Measurements from ENCODE around the gene FBN1. TPM values are rescaled to one million over a fixed set of nuclear protein-coding genes. Genes with fewer than 3 reads are reported as not detected.

Gene FBN1
- total RNA-seq, 1 donor from 2014 or later = 808 TPM

GRCh38 chr15:48396020-48396419 is 249.5 kb downstream of the FBN1 start:
- DNase-seq (ENCODE audit: low read depth) = no peak

GRCh38 chr15:48395521-48396011 is 249.9 kb downstream of the FBN1 start:
- DNase-seq (ENCODE audit: low read depth) = no peak

GRCh38 chr15:48394970-48395369 is 250.5 kb downstream of the FBN1 start:
- no peak for DNase-seq (ENCODE audit: low read depth)

- DNase-seq (ENCODE audit: low read depth) = no peak
Measured at GRCh38 chr15:48393645-48394506, 251.6 kb downstream of the FBN1 start.

- no peak for DNase-seq (ENCODE audit: low read depth)
Measured at GRCh38 chr15:48392356-48392755, 253.2 kb downstream of the FBN1 start.

GRCh38 chr15:48391950-48392349 is 253.6 kb downstream of the FBN1 start:
- DNase-seq (ENCODE audit: low read depth) = no peak

- DNase-seq (ENCODE audit: low read depth) = no peak
Measured at GRCh38 chr15:48389691-48390143, 255.8 kb downstream of the FBN1 start.

- no peak for DNase-seq (ENCODE audit: low read depth)
Measured at GRCh38 chr15:48388910-48389309, 256.6 kb downstream of the FBN1 start.

GRCh38 chr15:48388016-48388851 is 257.3 kb downstream of the FBN1 start:
- no peak for DNase-seq (ENCODE audit: low read depth)

- peak; percentile 74 for DNase-seq (ENCODE audit: low read depth)
Measured at GRCh38 chr15:48385031-48385830, 260.3 kb downstream of the FBN1 start.

GRCh38 chr15:48384616-48385015 is 260.9 kb downstream of the FBN1 start:
- DNase-seq (ENCODE audit: low read depth) = peak; percentile 60

- DNase-seq (ENCODE audit: low read depth) = no peak
Measured at GRCh38 chr15:48383031-48383430, 262.5 kb downstream of the FBN1 start.

GRCh38 chr15:48381861-48382260 is 263.6 kb downstream of the FBN1 start:
- no peak for DNase-seq (ENCODE audit: low read depth)

- DNase-seq (ENCODE audit: low read depth) = no peak
Measured at GRCh38 chr15:48380198-48380597, 265.3 kb downstream of the FBN1 start.

GRCh38 chr15:48375767-48376166 is 269.7 kb downstream of the FBN1 start:
- DNase-seq (ENCODE audit: low read depth) = no peak

GRCh38 chr15:48374472-48374871 is 271.0 kb downstream of the FBN1 start:
- no peak for DNase-seq (ENCODE audit: low read depth)

GRCh38 chr15:48373821-48374451 is 271.6 kb downstream of the FBN1 start:
- DNase-seq (ENCODE audit: low read depth) = peak; percentile 86

GRCh38 chr15:48371961-48372360 is 273.5 kb downstream of the FBN1 start:
- DNase-seq (ENCODE audit: low read depth) = no peak

GRCh38 chr15:48371550-48371949 is 274.0 kb downstream of the FBN1 start:
- DNase-seq (ENCODE audit: low read depth) = no peak

GRCh38 chr15:48370460-48370859 is 275.0 kb downstream of the FBN1 start:
- peak; percentile 74 for DNase-seq (ENCODE audit: low read depth)

- DNase-seq (ENCODE audit: low read depth) = peak; percentile 47
Measured at GRCh38 chr15:48367483-48367882, 278.0 kb downstream of the FBN1 start.
